ENCODE data around the gene FOXP1.

The FOXP1 gene

GRCh38 chr3:71406972-71407810 lies 176.3 kb downstream of the FOXP1 start:
- DNase-seq, result no peak
- Histone ChIP-seq H3K4me3 (ENCODE audit: low read depth, low read length) (no peak overlapping the region), H3K9me3 (ENCODE audit: severe bottlenecking) (no peaks in the 10 kb centered on the region), H3K36me3 (no peaks in the 10 kb centered on the region), H3K27me3 (ENCODE audit: insufficient read depth, low read depth, severe bottlenecking) (no peaks in the 10 kb centered on the region), H3K27ac (no peak overlapping the region)
- no peak for TF ChIP-seq CTCF (IDR thresholded peaks at IDR 0.05; ENCODE audit: low read depth, low read length)

- Histone ChIP-seq H3K27ac (no peak overlapping the region), H3K27me3 (ENCODE audit: insufficient read depth, low read depth, severe bottlenecking) (no peaks in the 10 kb centered on the region), H3K36me3 (no peaks in the 10 kb centered on the region), H3K9me3 (ENCODE audit: severe bottlenecking) (no peaks in the 10 kb centered on the region), H3K4me3 (ENCODE audit: low read depth, low read length) (no peak overlapping the region)
- no peak for TF ChIP-seq CTCF (IDR thresholded peaks at IDR 0.05; ENCODE audit: low read depth, low read length)
- no peak for DNase-seq
Observed at GRCh38 chr3:71402911-71403310, 180.6 kb downstream of the FOXP1 start.

- DNase-seq, result no peak
- Histone ChIP-seq H3K27me3 (ENCODE audit: insufficient read depth, low read depth, severe bottlenecking) (no peaks in the 10 kb centered on the region), H3K36me3 (no peaks in the 10 kb centered on the region), H3K27ac (no peak overlapping the region), H3K4me3 (ENCODE audit: low read depth, low read length) (no peak overlapping the region), H3K9me3 (ENCODE audit: severe bottlenecking) (no peaks in the 10 kb centered on the region)
- no peak for TF ChIP-seq CTCF (IDR thresholded peaks at IDR 0.05; ENCODE audit: low read depth, low read length)
Observed at GRCh38 chr3:71402280-71402679, 181.2 kb downstream of the FOXP1 start.

- no peaks in the 10 kb centered on the region for H3K9me3 ChIP-seq (ENCODE audit: severe bottlenecking)
- TF ChIP-seq CTCF (IDR thresholded peaks at IDR 0.05; ENCODE audit: low read depth, low read length), result no peak
- no peak overlapping the region for H3K4me3 ChIP-seq (ENCODE audit: low read depth, low read length)
- DNase-seq, result no peak
- H3K27me3 ChIP-seq (ENCODE audit: insufficient read depth, low read depth, severe bottlenecking), result no peaks in the 10 kb centered on the region
- no peaks in the 10 kb centered on the region for H3K36me3 ChIP-seq
- H3K27ac ChIP-seq, result no peak overlapping the region
Observed at GRCh38 chr3:71401695-71402231, 181.8 kb downstream of the FOXP1 start.

GRCh38 chr3:71400986-71401451 lies 182.5 kb downstream of the FOXP1 start:
- TF ChIP-seq CTCF (IDR thresholded peaks at IDR 0.05; ENCODE audit: low read depth, low read length), result no peak
- H3K27me3 ChIP-seq (ENCODE audit: insufficient read depth, low read depth, severe bottlenecking), result no peaks in the 10 kb centered on the region
- H3K36me3 ChIP-seq, result no peaks in the 10 kb centered on the region
- no peaks in the 10 kb centered on the region for H3K9me3 ChIP-seq (ENCODE audit: severe bottlenecking)
- no peak for DNase-seq
- no peak overlapping the region for H3K27ac ChIP-seq
- H3K4me3 ChIP-seq (ENCODE audit: low read depth, low read length), result no peak overlapping the region

All from WERI-Rb-1 (cell line).